Epithelial cell of esophagus (primary cell): ENCODE data around the gene DBP.
A peak's percentile ranks its signal among the peaks of the same experiment; 100 is the strongest.

ENCODE experiments used
- DNase-seq: peaks from one replicate; pipeline ENCODE4 v3.0.0; 2010; ENCODE audit warnings: low read depth
- H3K4me3 ChIP-seq: 2 replicates; pipeline ENCODE4 v1.5.1; 2011; ENCODE audit warnings: mild to moderate bottlenecking, low read length, control low read depth
- TF ChIP-seq, protein P1 (sequence below): IDR thresholded peaks from 2 replicates; pipeline ENCODE4 v1.5.1; 2011; ENCODE audit warnings: low read depth, mild to moderate bottlenecking, low read length, control low read depth, inconsistent platforms; ENCODE audit not compliant: insufficient read depth; ENCODE audit errors: missing control alignments

The DBP gene

DNA sequence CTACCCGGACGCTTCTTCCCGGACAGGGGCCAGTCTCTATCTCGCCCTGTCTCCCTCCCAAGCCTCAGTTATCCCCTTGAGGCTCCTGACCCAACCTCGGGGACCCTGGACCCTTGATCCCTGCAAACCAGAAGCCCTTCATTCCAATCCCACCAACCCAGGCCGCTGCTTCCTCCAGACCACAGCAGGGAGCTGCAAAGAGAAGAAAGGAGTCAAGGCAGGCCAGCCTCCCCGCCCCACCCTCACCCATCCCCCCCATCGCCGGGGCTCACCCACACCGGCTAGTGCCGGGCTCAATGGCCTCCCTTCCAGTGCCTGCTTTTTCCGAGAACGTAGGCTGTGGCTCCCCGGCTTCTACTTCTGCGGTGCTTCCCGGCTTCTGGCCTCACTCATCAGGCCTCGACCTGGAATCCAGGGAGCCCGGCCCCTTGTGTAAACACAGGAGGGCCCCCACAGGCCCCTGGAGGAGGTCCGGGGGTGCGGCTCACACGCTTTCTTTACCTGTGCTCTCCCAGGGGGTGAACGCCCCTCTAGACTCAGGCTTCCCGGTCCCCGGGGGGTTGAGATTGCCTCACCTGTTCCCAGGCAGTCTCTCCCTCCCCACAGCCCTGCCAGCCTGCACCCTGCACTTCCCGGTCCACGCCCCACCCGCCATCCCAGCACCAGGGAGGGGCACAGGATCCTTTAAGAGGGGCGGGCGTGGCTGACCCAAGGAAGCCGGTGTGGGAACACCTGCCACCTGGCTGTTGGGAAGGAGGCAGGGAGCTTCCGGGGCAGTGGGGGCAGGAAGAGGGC is 22.5 kb downstream of the DBP start, which contains the start of gene FAM83E:
Gene FAM83E, minus strand, starts transcription at position 641 of the 795 bp plus-strand sequence. CDS start 1,704 bp downstream, outside the sequence.
- DNase-seq = peak; percentile 82
- peak within 1 kb of the TSS; percentile 26 for H3K4me3 ChIP-seq
- TF ChIP-seq, protein P1, sequence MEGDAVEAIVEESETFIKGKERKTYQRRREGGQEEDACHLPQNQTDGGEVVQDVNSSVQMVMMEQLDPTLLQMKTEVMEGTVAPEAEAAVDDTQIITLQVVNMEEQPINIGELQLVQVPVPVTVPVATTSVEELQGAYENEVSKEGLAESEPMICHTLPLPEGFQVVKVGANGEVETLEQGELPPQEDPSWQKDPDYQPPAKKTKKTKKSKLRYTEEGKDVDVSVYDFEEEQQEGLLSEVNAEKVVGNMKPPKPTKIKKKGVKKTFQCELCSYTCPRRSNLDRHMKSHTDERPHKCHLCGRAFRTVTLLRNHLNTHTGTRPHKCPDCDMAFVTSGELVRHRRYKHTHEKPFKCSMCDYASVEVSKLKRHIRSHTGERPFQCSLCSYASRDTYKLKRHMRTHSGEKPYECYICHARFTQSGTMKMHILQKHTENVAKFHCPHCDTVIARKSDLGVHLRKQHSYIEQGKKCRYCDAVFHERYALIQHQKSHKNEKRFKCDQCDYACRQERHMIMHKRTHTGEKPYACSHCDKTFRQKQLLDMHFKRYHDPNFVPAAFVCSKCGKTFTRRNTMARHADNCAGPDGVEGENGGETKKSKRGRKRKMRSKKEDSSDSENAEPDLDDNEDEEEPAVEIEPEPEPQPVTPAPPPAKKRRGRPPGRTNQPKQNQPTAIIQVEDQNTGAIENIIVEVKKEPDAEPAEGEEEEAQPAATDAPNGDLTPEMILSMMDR = peak; percentile 14

DNA sequence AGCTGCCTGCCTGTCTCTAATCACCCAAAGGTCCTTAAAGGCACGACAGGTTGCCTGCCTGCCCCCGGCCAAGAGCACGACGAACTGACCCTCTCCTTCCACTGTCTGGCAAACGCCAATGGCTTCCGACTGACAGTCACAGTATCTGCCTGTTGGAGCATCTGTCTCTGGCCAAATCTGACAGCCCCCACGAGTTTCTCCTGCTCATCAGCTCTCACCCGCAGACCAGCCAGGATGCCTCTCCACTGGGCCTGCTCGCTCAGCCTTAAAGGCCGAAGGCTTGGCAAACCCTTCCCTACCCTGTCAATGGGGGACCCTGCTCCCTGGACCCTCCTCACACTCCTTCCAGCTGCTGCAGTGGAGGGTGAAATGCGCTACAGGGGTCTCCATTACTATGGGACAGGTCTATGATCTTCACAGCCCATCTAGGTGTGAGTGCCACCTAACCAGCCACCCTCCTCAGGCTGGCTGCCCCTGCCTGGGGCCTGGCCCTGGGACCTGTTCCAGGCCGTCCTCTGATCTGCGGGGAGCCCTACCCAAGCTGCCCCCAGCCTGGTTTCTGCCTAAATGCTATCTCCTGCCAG is 23.2 kb downstream of the DBP start:
- no peak for DNase-seq
- H3K4me3 ChIP-seq = peak overlapping the region; percentile 26
- TF ChIP-seq, protein P1 = no peak

DNA sequence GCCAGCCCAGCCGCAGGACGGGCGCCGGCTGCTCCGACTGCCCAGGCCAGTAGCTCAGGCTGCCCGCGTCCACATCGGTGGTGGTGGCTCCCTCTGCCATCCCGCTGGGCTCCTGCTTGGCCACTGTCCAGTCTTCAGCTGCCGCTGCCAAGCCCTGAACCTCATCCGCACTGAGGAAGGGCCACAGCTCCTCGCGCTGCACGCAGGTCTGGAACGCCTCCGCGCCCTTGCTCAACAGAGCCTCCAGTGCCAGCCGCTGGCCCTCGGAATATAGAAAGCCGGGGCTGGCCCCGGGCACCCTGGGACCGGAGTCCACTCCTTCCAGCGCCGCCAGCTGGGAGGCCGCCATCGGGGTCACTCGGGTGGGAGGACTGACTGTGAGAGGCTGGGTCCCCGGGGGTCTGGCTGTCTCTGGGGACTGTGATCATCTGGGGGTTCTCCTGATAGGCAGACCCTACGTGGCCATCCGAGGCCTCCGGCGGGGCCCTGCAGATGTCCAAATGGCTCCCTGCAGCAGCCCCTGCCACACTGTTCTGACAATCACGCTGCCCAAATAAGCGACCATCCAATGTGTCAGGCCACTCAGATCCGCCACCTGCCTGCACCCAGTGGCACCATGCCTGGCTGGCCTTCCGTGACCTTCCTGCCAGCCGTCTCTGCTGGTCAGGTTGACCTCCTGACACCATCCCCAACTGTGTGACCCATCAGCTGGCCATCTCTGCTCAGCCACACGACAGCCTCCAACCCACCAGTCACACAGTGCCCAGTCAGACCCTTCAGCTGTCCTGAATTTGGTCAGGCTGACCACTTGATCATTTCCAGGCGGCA is 23.9 kb downstream of the DBP start:
- H3K4me3 ChIP-seq = no peak overlapping the region
- no peak for DNase-seq
- TF ChIP-seq, protein P1 = no peak

DNA sequence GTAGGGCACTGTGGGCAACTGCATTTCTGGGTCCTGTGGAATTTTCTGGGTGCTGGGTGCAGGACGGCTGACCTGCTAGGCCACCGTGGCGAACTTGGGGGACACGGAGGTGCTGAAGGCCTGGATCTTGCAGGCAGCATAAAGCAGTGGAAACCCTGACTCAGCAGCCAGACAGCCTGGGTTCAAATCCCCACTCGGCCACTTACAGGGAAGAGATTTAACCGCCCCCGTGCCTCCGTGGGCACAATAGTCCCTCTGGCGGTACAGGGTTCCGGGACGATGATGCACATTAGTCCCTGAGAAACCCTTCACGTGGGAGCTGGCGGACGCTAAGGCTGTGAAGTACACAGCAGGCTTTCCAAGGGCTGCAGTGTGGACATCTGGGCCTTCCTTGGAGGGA is 25.3 kb downstream of the DBP start:
- no peak overlapping the region for H3K4me3 ChIP-seq
- DNase-seq = no peak
- TF ChIP-seq, protein P1 = no peak

DNA sequence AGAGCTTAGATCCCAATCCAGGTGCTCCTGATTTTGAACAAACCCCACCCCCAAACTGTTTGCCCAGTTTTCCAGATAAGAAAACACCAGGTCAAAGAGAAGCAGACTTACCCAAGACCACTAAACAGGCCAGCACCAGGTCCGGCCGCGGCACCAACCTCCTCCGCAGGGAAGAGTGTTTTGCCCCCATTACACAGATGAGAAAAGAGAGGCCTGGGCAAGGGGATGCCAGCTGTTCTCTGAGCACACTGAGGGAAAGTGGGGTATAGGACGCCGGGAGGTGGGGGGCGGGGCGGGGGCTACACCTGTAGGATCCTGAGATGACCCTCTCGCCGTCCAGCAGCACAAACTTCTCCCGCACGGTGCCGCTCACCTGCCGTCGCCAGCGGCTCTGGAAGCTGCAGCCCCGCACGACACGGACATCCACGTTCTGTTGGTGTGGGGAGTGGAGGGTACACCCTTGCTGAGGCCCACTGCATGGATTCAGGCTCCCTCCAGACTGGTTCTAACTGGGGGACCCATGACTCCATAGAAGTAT is 27.5 kb downstream of the DBP start:
- TF ChIP-seq, protein P1 = no peak
- DNase-seq = no peak
- H3K4me3 ChIP-seq = no peak overlapping the region

DNA sequence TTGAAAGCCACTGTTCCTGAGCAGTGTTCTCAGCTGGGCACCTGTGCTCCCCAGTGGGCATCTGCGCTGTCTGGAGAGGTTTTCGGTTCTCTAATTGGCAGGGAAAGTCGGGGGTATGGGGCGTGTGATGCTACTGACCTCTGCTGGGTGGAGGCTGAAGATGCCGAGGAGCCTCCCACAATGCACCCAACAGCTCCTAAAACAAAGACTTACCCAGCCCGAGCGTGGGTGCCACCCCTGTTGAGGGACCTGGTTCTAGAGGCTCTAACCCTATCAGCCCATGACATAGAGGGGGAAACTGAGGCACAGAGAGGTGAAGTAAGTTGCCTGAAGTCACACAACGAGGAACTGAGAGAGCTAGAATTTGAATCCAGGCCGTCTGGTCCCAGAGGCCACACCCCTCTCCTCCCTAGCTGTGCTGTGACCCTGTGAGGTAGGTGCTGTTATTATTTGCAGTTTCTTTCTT is 28.3 kb downstream of the DBP start:
- H3K4me3 ChIP-seq = no peak overlapping the region
- DNase-seq = peak; percentile 67
- TF ChIP-seq, protein P1 = peak; percentile 54
